ENCODE data around the gene TMPRSS7.
A peak's percentile ranks its signal among the peaks of the same experiment; 100 is the strongest.

The TMPRSS7 gene

DNA sequence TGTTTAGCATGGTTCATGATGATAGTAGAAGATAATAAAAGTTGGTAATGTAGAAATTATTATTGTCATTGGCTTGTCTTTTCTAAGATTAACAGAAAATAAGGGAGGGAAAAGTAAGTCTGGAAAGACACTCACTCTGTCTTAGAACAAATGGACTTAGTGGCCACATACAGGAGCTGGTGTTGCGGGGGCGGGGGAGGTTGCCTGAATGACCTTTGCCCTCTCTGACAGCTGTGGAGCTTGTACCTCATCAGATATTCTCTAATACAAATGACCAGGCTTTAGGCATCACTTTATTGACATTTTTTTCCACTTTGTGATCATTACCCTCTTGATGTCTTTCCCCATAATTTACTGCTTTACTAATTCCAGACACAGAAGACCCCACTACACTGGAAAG lies 29.9 kb upstream of the TMPRSS7 start:
- H3K27me3 Mint-ChIP-seq, result no peaks in the 10 kb centered on the region
- peak overlapping the region; percentile 92 for H3K27ac Mint-ChIP-seq
- H3K4me1 Mint-ChIP-seq (ENCODE audit: low read depth), result peaks cover 55% of the 10 kb centered on the region
- H3K9me3 Mint-ChIP-seq (ENCODE audit: low read depth), result no peaks in the 10 kb centered on the region
- no peaks in the 10 kb centered on the region for H3K36me3 Mint-ChIP-seq
- H3K4me3 Mint-ChIP-seq, result peak overlapping the region; percentile 15

- Mint-ChIP-seq H3K4me1 (ENCODE audit: low read depth) (peaks cover 52% of the 10 kb centered on the region), H3K4me3 (no peak overlapping the region), H3K27ac (peak overlapping the region; percentile 12)
Measured at GRCh38 chr3:112005091-112005672, 29.4 kb upstream of the TMPRSS7 start.

DNA sequence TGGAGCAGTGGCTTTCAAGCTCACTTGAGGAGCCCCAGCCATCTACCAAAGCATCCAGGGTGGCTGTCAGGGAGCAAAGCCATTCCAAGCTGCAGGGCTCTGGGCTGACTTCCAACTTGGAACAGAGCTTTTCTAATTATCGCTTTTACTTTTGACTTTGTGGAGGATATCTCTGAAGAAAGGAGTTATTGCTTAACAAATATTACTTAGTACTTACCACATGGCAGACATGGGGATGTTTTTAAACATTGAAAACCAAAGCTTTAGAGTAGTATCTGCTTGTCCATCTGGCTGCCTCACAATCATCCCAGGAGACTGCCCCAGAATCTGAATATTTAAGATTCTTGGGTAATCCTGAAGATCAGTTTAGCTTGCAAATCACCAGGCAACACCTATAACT lies 26.9 kb upstream of the TMPRSS7 start:
- Mint-ChIP-seq H3K4me3 (no peak overlapping the region), H3K27ac (no peak overlapping the region), H3K36me3 (no peaks in the 10 kb centered on the region), H3K27me3 (no peaks in the 10 kb centered on the region), H3K4me1 (ENCODE audit: low read depth) (peaks cover 29% of the 10 kb centered on the region), H3K9me3 (ENCODE audit: low read depth) (no peaks in the 10 kb centered on the region)

More at GRCh38 chr3:112005091-112005672, 29.4 kb upstream of the TMPRSS7 start:
- Mint-ChIP-seq H3K9me3 (ENCODE audit: low read depth) (no peaks in the 10 kb centered on the region), H3K27me3 (no peaks in the 10 kb centered on the region), H3K36me3 (no peaks in the 10 kb centered on the region)

- Mint-ChIP-seq H3K9me3 (ENCODE audit: low read depth) (no peaks in the 10 kb centered on the region), H3K4me3 (no peak overlapping the region), H3K27me3 (no peaks in the 10 kb centered on the region), H3K36me3 (no peaks in the 10 kb centered on the region), H3K27ac (no peak overlapping the region), H3K4me1 (ENCODE audit: low read depth) (peaks cover 23% of the 10 kb centered on the region)
Measured at GRCh38 chr3:112009670-112010069, 24.9 kb upstream of the TMPRSS7 start.

DNA sequence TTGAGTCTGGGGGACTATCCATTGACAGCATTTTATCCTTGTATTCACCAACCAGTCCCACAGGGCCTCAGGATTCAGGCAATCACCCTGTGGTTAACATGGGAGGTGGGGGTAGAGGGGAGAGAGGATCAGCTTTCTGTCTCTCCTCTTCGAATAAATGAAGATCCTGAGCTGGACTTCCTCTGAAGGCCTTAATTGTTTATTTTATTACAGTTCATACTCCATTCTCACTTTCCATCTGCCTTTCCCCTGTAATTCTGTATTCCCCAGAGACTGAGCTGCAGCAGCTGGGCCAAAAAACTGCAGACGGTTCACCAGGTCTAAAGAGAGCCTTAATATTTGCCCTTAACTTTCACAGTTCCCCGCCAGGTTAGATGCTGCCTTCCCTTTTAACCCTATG lies 23.9 kb upstream of the TMPRSS7 start:
- Mint-ChIP-seq H3K9me3 (ENCODE audit: low read depth) (no peaks in the 10 kb centered on the region), H3K4me1 (ENCODE audit: low read depth) (peaks cover 15% of the 10 kb centered on the region), H3K27me3 (no peaks in the 10 kb centered on the region), H3K4me3 (no peak overlapping the region), H3K27ac (no peak overlapping the region), H3K36me3 (no peaks in the 10 kb centered on the region)

- Mint-ChIP-seq H3K4me1 (ENCODE audit: low read depth) (peaks cover 15% of the 10 kb centered on the region), H3K4me3 (no peak overlapping the region), H3K36me3 (no peaks in the 10 kb centered on the region), H3K27me3 (no peaks in the 10 kb centered on the region), H3K9me3 (ENCODE audit: low read depth) (no peaks in the 10 kb centered on the region), H3K27ac (no peak overlapping the region)
Measured at GRCh38 chr3:112011376-112011940, 23.1 kb upstream of the TMPRSS7 start.

- peaks cover 23% of the 10 kb centered on the region for H3K4me1 Mint-ChIP-seq (ENCODE audit: low read depth)
- H3K4me3 Mint-ChIP-seq, result no peak overlapping the region
- H3K9me3 Mint-ChIP-seq (ENCODE audit: low read depth), result no peaks in the 10 kb centered on the region
- H3K27me3 Mint-ChIP-seq, result no peaks in the 10 kb centered on the region
- H3K27ac Mint-ChIP-seq, result no peak overlapping the region
- H3K36me3 Mint-ChIP-seq, result no peaks in the 10 kb centered on the region
Measured at GRCh38 chr3:112012205-112012992, 22.1 kb upstream of the TMPRSS7 start.

DNA sequence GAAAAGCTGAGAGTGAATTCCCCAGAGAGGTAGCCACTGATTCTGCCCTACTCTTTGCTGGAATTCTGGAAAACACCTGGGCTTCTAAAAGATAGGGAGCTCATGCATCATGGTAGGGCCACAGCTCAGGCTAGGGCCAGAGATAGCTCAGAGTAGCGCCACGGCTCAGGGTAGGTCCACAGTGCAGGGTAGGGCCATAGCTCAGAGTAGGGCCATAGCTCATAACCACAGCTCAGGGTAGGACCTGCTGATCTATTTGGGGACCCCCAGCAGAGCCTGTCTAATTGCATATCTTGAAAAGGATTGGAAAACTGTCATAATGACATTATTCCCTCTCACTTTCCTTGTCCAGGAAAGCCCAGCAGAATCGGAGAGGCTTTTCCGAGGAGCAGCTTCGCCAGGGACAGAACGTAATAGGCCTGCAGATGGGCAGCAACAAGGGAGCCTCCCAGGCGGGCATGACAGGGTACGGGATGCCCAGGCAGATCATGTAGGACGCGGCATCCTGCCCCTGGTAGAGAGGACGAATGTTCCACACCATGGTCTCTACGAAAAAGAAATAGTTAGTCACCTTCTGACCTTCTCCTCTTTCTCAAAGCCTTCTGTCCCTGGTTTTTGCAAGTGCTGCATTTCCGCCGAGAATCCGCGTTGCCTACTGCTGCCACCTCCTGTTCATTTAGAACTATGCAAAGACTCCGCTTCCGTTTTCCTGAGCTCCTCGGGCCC lies 21.3 kb upstream of the TMPRSS7 start:
- H3K4me3 Mint-ChIP-seq, result no peak overlapping the region
- no peaks in the 10 kb centered on the region for H3K9me3 Mint-ChIP-seq (ENCODE audit: low read depth)
- H3K4me1 Mint-ChIP-seq (ENCODE audit: low read depth), result peaks cover 24% of the 10 kb centered on the region
- no peaks in the 10 kb centered on the region for H3K27me3 Mint-ChIP-seq
- H3K36me3 Mint-ChIP-seq, result no peaks in the 10 kb centered on the region
- no peak overlapping the region for H3K27ac Mint-ChIP-seq

DNA sequence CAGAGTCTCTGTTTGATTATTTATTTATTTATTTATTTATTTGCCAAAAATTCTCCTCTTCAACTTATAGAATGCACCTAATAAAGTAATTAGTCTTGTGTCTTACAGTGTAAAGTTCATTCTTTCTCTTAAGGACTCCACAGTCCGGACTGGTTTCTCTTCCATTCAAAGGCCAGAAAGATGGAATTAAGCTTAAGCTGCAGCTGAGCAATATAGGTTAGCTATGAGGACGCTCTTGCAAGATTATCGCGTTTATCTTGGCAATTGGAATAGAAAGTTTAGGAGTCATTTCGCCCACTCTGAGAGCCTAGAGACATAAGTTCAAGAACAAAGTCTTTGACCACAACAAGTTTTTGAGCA lies 20.8 kb upstream of the TMPRSS7 start:
- Mint-ChIP-seq H3K4me1 (ENCODE audit: low read depth) (peaks cover 24% of the 10 kb centered on the region), H3K27me3 (no peaks in the 10 kb centered on the region), H3K27ac (no peak overlapping the region), H3K4me3 (no peak overlapping the region), H3K36me3 (no peaks in the 10 kb centered on the region), H3K9me3 (ENCODE audit: low read depth) (no peaks in the 10 kb centered on the region)

GRCh38 chr3:112017091-112017490 lies 17.4 kb upstream of the TMPRSS7 start:
- Mint-ChIP-seq H3K36me3 (peaks cover 8% of the 10 kb centered on the region), H3K27me3 (no peaks in the 10 kb centered on the region), H3K4me1 (ENCODE audit: low read depth) (peaks cover 24% of the 10 kb centered on the region), H3K9me3 (ENCODE audit: low read depth) (peaks cover 7% of the 10 kb centered on the region), H3K4me3 (no peak overlapping the region), H3K27ac (no peak overlapping the region)

GRCh38 chr3:112018712-112019111 lies 15.8 kb upstream of the TMPRSS7 start:
- Mint-ChIP-seq H3K4me1 (ENCODE audit: low read depth) (peaks cover 14% of the 10 kb centered on the region), H3K4me3 (no peak overlapping the region), H3K27ac (no peak overlapping the region), H3K36me3 (peaks cover 9% of the 10 kb centered on the region), H3K27me3 (no peaks in the 10 kb centered on the region), H3K9me3 (ENCODE audit: low read depth) (peaks cover 7% of the 10 kb centered on the region)

DNA sequence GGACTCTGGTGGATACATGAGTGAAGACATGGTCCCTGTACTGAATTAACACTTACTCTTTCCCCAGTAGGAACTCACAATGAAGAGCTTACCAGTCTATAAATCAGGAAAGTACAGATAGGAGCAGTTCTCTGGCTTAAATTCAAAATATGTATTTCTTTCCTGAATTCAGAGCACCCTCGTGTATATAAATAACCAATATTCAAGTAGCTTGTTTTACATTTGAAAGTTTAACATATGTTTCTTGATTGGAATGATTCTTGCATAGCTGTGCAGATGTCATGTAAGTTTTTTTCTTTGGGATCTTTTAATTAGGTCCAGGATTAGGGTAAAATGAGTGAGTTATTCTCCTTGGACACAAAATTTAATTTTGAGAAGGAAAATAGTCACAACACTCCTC lies 14.8 kb upstream of the TMPRSS7 start:
- no peak overlapping the region for H3K27ac Mint-ChIP-seq
- peaks cover 9% of the 10 kb centered on the region for H3K4me1 Mint-ChIP-seq (ENCODE audit: low read depth)
- peaks cover 9% of the 10 kb centered on the region for H3K36me3 Mint-ChIP-seq
- no peak overlapping the region for H3K4me3 Mint-ChIP-seq
- H3K9me3 Mint-ChIP-seq (ENCODE audit: low read depth), result peaks cover 7% of the 10 kb centered on the region
- no peaks in the 10 kb centered on the region for H3K27me3 Mint-ChIP-seq

- peaks cover 9% of the 10 kb centered on the region for H3K4me1 Mint-ChIP-seq (ENCODE audit: low read depth)
- H3K36me3 Mint-ChIP-seq, result peaks cover 9% of the 10 kb centered on the region
- H3K9me3 Mint-ChIP-seq (ENCODE audit: low read depth), result peaks cover 7% of the 10 kb centered on the region
- no peak overlapping the region for H3K4me3 Mint-ChIP-seq
- no peaks in the 10 kb centered on the region for H3K27me3 Mint-ChIP-seq
- no peak overlapping the region for H3K27ac Mint-ChIP-seq
Measured at GRCh38 chr3:112020674-112021085, 13.9 kb upstream of the TMPRSS7 start.

- H3K36me3 Mint-ChIP-seq, result peaks cover under 1% of the 10 kb centered on the region
- no peaks in the 10 kb centered on the region for H3K9me3 Mint-ChIP-seq (ENCODE audit: low read depth)
- H3K27ac Mint-ChIP-seq, result no peak overlapping the region
- H3K27me3 Mint-ChIP-seq, result no peaks in the 10 kb centered on the region
- H3K4me1 Mint-ChIP-seq (ENCODE audit: low read depth), result no peaks in the 10 kb centered on the region
- no peak overlapping the region for H3K4me3 Mint-ChIP-seq
Measured at GRCh38 chr3:112027142-112027541, 7.4 kb upstream of the TMPRSS7 start.

DNA sequence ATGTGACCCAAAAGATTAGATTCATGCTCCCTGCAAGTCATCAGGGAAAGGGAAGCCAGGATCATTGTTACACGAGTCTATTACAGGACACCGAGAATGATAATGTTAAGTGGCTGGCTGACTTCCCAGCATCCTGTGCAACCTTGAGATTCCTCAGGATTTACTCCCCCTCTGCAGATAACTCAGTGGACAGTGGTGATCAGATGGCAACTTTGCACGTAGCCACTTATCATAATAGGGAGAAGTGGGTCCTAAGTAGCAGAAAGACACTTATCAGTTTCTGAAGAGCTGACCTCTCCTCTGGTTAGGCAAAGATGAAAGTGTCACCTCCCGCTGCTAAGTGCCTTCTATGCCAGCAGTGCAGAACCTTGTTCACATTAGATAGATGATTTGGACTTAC lies 6.7 kb upstream of the TMPRSS7 start:
- H3K36me3 Mint-ChIP-seq, result no peaks in the 10 kb centered on the region
- no peaks in the 10 kb centered on the region for H3K9me3 Mint-ChIP-seq (ENCODE audit: low read depth)
- no peaks in the 10 kb centered on the region for H3K27me3 Mint-ChIP-seq
- H3K4me1 Mint-ChIP-seq (ENCODE audit: low read depth), result no peaks in the 10 kb centered on the region
- H3K4me3 Mint-ChIP-seq, result no peak overlapping the region
- no peak overlapping the region for H3K27ac Mint-ChIP-seq

All from activated naive CD8-positive, alpha-beta T cell (primary cell).